Stimulated activated CD4-positive, alpha-beta T cell treated with anti-CD3 and anti-CD28 coated beads, Interleukin-15, amount 100 ng/mL, for 1 hour (primary cell): ENCODE measurements around the gene ILF3.

Experiments used
- DNase-seq, 2 donors: peaks; one replicate each; pipeline ENCODE4 v3.0.0-alpha.2; 2020; ENCODE audit warnings: low read depth in 1 of 2, low spot score in 1 of 2

ILF3 gene

GRCh38 chr19:10695401-10696398 lies 41.6 kb downstream of the ILF3 start:
- peak; percentile 73 to 77 for DNase-seq

- peak; percentile 25 to 42 for DNase-seq
Measured at GRCh38 chr19:10699650-10700335, 45.6 kb downstream of the ILF3 start.

GRCh38 chr19:10701955-10702525 lies 47.9 kb downstream of the ILF3 start:
- no peak for DNase-seq

GRCh38 chr19:10706990-10707389 lies 52.8 kb downstream of the ILF3 start:
- no peak for DNase-seq

- DNase-seq = no peak
Measured at GRCh38 chr19:10707440-10707839, 53.3 kb downstream of the ILF3 start.

- DNase-seq = no peak
Measured at GRCh38 chr19:10708291-10708690, 54.1 kb downstream of the ILF3 start.

- no peak for DNase-seq
Measured at GRCh38 chr19:10712045-10712444, 57.9 kb downstream of the ILF3 start.

- DNase-seq = no peak
Measured at GRCh38 chr19:10712754-10713153, 58.6 kb downstream of the ILF3 start.

- no peak for DNase-seq
Measured at GRCh38 chr19:10713317-10713716, 59.2 kb downstream of the ILF3 start.

GRCh38 chr19:10717054-10717355 lies 62.9 kb downstream of the ILF3 start:
- no peak for DNase-seq

- DNase-seq = peak; percentile 94
Measured at GRCh38 chr19:10717356-10718204, 63.4 kb downstream of the ILF3 start, which contains the start of gene DNM2. TSS of gene DNM2 (plus strand) at chr19:10718079. CDS start at chr19:10718243, 164 bp downstream.

- DNase-seq = peak; percentile 23 to 46
Measured at GRCh38 chr19:10718205-10719196, 64.4 kb downstream of the ILF3 start.

GRCh38 chr19:10719466-10719961 lies 65.4 kb downstream of the ILF3 start:
- no peak for DNase-seq

GRCh38 chr19:10720607-10721125 lies 66.5 kb downstream of the ILF3 start:
- DNase-seq = no peak

- DNase-seq = no peak
Measured at GRCh38 chr19:10723591-10723990, 69.4 kb downstream of the ILF3 start.

GRCh38 chr19:10724573-10725071 lies 70.5 kb downstream of the ILF3 start:
- DNase-seq = no peak

GRCh38 chr19:10725415-10725814 lies 71.3 kb downstream of the ILF3 start:
- DNase-seq = no peak

- DNase-seq = no peak
Measured at GRCh38 chr19:10726268-10726667, 72.1 kb downstream of the ILF3 start.

GRCh38 chr19:10727685-10728201 lies 73.6 kb downstream of the ILF3 start:
- DNase-seq = no peak
